Measurements from ENCODE around the gene ACYP1.

The ACYP1 gene

DNA sequence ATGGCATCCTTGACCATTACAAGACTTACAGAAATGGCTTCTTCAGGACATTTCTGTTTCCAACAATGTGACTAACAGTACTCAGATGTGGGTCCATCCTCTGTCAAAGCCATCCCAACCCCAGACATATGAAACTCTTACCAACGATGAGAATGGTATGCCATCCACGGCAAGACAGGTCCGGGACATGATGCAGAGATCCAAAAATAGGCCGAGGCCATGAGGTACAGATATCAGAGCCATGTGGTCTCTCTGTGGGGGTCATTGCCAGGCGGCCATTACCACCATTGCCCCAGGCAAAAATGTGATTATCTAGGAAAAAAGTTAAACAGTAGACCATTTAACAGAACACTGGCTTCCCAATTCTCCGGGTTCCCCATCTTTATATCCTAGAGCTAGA lies 33.1 kb upstream of the ACYP1 start:
- no peak overlapping the region for H3K4me3 ChIP-seq (replicated peaks; ENCODE audit: insufficient read depth, low read length)
- TF ChIP-seq, protein P1, sequence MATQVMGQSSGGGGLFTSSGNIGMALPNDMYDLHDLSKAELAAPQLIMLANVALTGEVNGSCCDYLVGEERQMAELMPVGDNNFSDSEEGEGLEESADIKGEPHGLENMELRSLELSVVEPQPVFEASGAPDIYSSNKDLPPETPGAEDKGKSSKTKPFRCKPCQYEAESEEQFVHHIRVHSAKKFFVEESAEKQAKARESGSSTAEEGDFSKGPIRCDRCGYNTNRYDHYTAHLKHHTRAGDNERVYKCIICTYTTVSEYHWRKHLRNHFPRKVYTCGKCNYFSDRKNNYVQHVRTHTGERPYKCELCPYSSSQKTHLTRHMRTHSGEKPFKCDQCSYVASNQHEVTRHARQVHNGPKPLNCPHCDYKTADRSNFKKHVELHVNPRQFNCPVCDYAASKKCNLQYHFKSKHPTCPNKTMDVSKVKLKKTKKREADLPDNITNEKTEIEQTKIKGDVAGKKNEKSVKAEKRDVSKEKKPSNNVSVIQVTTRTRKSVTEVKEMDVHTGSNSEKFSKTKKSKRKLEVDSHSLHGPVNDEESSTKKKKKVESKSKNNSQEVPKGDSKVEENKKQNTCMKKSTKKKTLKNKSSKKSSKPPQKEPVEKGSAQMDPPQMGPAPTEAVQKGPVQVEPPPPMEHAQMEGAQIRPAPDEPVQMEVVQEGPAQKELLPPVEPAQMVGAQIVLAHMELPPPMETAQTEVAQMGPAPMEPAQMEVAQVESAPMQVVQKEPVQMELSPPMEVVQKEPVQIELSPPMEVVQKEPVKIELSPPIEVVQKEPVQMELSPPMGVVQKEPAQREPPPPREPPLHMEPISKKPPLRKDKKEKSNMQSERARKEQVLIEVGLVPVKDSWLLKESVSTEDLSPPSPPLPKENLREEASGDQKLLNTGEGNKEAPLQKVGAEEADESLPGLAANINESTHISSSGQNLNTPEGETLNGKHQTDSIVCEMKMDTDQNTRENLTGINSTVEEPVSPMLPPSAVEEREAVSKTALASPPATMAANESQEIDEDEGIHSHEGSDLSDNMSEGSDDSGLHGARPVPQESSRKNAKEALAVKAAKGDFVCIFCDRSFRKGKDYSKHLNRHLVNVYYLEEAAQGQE (IDR thresholded peaks at IDR 0.05; ENCODE audit: insufficient replicate concordance, low read depth): no peak
- TF ChIP-seq SPI1 (IDR thresholded peaks at IDR 0.05; ENCODE audit: borderline replicate concordance, low read depth) (no peak), GABPA (IDR thresholded peaks at IDR 0.05; ENCODE audit: low read depth) (no peak), POLR2AphosphoS5 (IDR thresholded peaks at IDR 0.05; ENCODE audit: low read depth) (no peak)
- TF ChIP-seq, protein P2, sequence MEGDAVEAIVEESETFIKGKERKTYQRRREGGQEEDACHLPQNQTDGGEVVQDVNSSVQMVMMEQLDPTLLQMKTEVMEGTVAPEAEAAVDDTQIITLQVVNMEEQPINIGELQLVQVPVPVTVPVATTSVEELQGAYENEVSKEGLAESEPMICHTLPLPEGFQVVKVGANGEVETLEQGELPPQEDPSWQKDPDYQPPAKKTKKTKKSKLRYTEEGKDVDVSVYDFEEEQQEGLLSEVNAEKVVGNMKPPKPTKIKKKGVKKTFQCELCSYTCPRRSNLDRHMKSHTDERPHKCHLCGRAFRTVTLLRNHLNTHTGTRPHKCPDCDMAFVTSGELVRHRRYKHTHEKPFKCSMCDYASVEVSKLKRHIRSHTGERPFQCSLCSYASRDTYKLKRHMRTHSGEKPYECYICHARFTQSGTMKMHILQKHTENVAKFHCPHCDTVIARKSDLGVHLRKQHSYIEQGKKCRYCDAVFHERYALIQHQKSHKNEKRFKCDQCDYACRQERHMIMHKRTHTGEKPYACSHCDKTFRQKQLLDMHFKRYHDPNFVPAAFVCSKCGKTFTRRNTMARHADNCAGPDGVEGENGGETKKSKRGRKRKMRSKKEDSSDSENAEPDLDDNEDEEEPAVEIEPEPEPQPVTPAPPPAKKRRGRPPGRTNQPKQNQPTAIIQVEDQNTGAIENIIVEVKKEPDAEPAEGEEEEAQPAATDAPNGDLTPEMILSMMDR (IDR thresholded peaks at IDR 0.05; ENCODE audit: insufficient read depth, low read length): no peak
- no peak overlapping the region for H3K27ac ChIP-seq (replicated peaks)
- H3K27me3 ChIP-seq (ENCODE audit: insufficient read depth, poor library complexity, severe bottlenecking): no peaks in the 10 kb centered on the region
- no peak for DNase-seq (ENCODE audit: low read depth in 1 of 2, low spot score in 1 of 2)

DNA sequence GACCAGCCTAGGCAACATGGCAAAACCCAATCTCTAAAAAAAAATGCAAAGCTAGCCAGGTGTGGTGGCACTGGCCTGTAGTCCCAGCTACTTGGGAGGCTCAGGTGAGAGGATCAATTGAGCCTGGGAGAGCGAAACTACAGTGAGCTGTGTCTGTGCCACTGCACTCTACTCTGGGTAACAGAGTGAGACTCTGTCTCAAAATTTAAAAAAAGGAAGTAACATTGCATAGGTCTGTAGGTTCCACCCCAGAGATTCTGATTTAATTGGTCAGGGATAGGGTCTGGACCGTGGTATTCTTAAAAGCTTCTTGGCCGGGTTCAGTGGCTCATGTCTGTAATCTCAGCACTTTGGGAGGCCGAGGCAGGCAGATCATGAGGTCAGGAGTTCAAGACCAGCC lies 31.9 kb upstream of the ACYP1 start:
- DNase-seq (ENCODE audit: low read depth in 1 of 2, low spot score in 1 of 2): no peak
- TF ChIP-seq, protein P2 (IDR thresholded peaks at IDR 0.05; ENCODE audit: insufficient read depth, low read length): no peak
- TF ChIP-seq SPI1 (IDR thresholded peaks at IDR 0.05; ENCODE audit: borderline replicate concordance, low read depth) (no peak), POLR2AphosphoS5 (IDR thresholded peaks at IDR 0.05; ENCODE audit: low read depth) (no peak), GABPA (IDR thresholded peaks at IDR 0.05; ENCODE audit: low read depth) (no peak)
- TF ChIP-seq, protein P1 (IDR thresholded peaks at IDR 0.05; ENCODE audit: insufficient replicate concordance, low read depth): no peak
- no peak overlapping the region for H3K4me3 ChIP-seq (replicated peaks; ENCODE audit: insufficient read depth, low read length)
- no peak overlapping the region for H3K27ac ChIP-seq (replicated peaks)
- no peaks in the 10 kb centered on the region for H3K27me3 ChIP-seq (ENCODE audit: insufficient read depth, poor library complexity, severe bottlenecking)

DNA sequence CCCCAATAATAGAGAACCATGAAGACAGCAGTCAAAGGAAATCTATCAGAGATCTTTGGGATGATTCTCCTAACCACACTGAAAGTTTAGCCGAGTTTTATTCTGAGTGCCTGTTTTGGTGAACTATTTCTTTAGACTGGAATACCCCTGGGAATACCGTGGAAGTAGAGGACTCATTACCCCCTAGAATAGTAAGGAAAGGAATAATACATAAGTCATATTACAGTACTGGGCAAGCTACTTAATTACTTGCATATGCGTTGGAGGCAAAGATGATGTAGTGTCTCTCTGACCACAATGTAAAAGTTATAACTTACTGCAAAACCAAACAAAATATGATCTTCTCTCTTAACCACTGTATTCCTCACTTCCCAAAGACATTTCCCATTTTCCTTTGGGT lies 31.1 kb upstream of the ACYP1 start:
- Histone ChIP-seq H3K27me3 (ENCODE audit: insufficient read depth, poor library complexity, severe bottlenecking) (no peaks in the 10 kb centered on the region), H3K4me3 (replicated peaks; ENCODE audit: insufficient read depth, low read length) (no peak overlapping the region), H3K27ac (replicated peaks) (no peak overlapping the region)
- DNase-seq (ENCODE audit: low read depth in 1 of 2, low spot score in 1 of 2): no peak
- TF ChIP-seq GABPA (IDR thresholded peaks at IDR 0.05; ENCODE audit: low read depth) (no peak), POLR2AphosphoS5 (IDR thresholded peaks at IDR 0.05; ENCODE audit: low read depth) (no peak), SPI1 (IDR thresholded peaks at IDR 0.05; ENCODE audit: borderline replicate concordance, low read depth) (no peak)
- TF ChIP-seq, protein P1 (IDR thresholded peaks at IDR 0.05; ENCODE audit: insufficient replicate concordance, low read depth): no peak
- TF ChIP-seq, protein P2 (IDR thresholded peaks at IDR 0.05; ENCODE audit: insufficient read depth, low read length): no peak
